BE2C (cell line): ENCODE data around the gene RNF130.

Experiments
- DNase-seq: peaks from one replicate; pipeline ENCODE4 v3.0.0-alpha.2; 2020
- H3K27me3 ChIP-seq: fragments of 250-450 bp; sonication (Bioruptor Pico); 2 replicates; pipeline ENCODE4 v1.5.1; 2020; ENCODE audit warnings: mild to moderate bottlenecking
- H3K36me3 ChIP-seq: fragments of 250-450 bp; sonication (Bioruptor Pico); 2 replicates; pipeline ENCODE4 v1.5.1; 2020; ENCODE audit warnings: mild to moderate bottlenecking
- H3K4me1 ChIP-seq: fragments of 250-450 bp; sonication (Bioruptor Pico); 2 replicates; pipeline ENCODE4 v1.5.1; 2020
- H3K4me3 ChIP-seq: 2 replicates; pipeline ENCODE4 v1.5.1; 2011; ENCODE audit warnings: low read depth, low read length
- H3K9me3 ChIP-seq: fragments of 250-450 bp; sonication (Bioruptor Pico); 2 replicates; pipeline ENCODE4 v1.5.1; 2020
- CTCF ChIP-seq: IDR thresholded peaks from 2 replicates; pipeline ENCODE4 v1.5.1; 2012; ENCODE audit warnings: mild to moderate bottlenecking, low read depth, low read length

RNF130 gene

GRCh38 chr5:180035206-180035931 is 36.2 kb downstream of the RNF130 start:
- TF ChIP-seq CTCF: no peak
- no peak for DNase-seq
- Histone ChIP-seq H3K9me3 (no peaks in the 10 kb centered on the region), H3K4me1 (no peaks in the 10 kb centered on the region), H3K27me3 (no peaks in the 10 kb centered on the region), H3K4me3 (no peak overlapping the region), H3K36me3 (no peaks in the 10 kb centered on the region; the same call in none of the 2 replicates)

GRCh38 chr5:180034564-180034963 is 37.0 kb downstream of the RNF130 start:
- DNase-seq: no peak
- Histone ChIP-seq H3K4me1 (no peaks in the 10 kb centered on the region), H3K9me3 (no peaks in the 10 kb centered on the region), H3K27me3 (no peaks in the 10 kb centered on the region), H3K4me3 (no peak overlapping the region), H3K36me3 (no peaks in the 10 kb centered on the region; the same call in 1 of the 2 replicates)
- TF ChIP-seq CTCF: no peak

GRCh38 chr5:180027459-180028089 is 44.0 kb downstream of the RNF130 start:
- no peak for DNase-seq
- no peaks in the 10 kb centered on the region for H3K36me3 ChIP-seq
- no peaks in the 10 kb centered on the region for H3K4me1 ChIP-seq
- H3K27me3 ChIP-seq: no peaks in the 10 kb centered on the region
- H3K4me3 ChIP-seq: no peak overlapping the region
- H3K9me3 ChIP-seq: no peaks in the 10 kb centered on the region
- no peak for TF ChIP-seq CTCF

GRCh38 chr5:180026734-180027458 is 44.7 kb downstream of the RNF130 start:
- DNase-seq: no peak
- Histone ChIP-seq H3K4me3 (no peak overlapping the region), H3K9me3 (no peaks in the 10 kb centered on the region), H3K36me3 (no peaks in the 10 kb centered on the region), H3K4me1 (no peaks in the 10 kb centered on the region), H3K27me3 (no peaks in the 10 kb centered on the region)
- TF ChIP-seq CTCF: no peak

- Histone ChIP-seq H3K9me3 (no peaks in the 10 kb centered on the region), H3K36me3 (no peaks in the 10 kb centered on the region), H3K4me1 (no peaks in the 10 kb centered on the region), H3K27me3 (no peaks in the 10 kb centered on the region), H3K4me3 (no peak overlapping the region)
- no peak for DNase-seq
- no peak for TF ChIP-seq CTCF
These were observed 45.2 kb downstream of the RNF130 start for GRCh38 chr5:180026320-180026719.

GRCh38 chr5:180021900-180022299 is 49.7 kb downstream of the RNF130 start:
- no peak for TF ChIP-seq CTCF
- Histone ChIP-seq H3K27me3 (no peaks in the 10 kb centered on the region), H3K4me3 (no peak overlapping the region), H3K9me3 (no peaks in the 10 kb centered on the region), H3K4me1 (no peaks in the 10 kb centered on the region), H3K36me3 (no peaks in the 10 kb centered on the region)
- no peak for DNase-seq
